Breast epithelium (tissue), 3 donors: Measurements from ENCODE around the gene TATDN2.

Experiments
- POLR2A ChIP-seq: fragments of 450-650 bp; IDR thresholded peaks from one replicate; pipeline ENCODE4 v1.6.1; 2016; ENCODE audit warnings: antibody characterized with exemption, mild to moderate bottlenecking, moderate library complexity
- POLR2AphosphoS5 ChIP-seq, 3 donors: sonication (generic); formaldehyde crosslinking; IDR thresholded peaks; one replicate each; pipeline ENCODE4 v1.6.1; 2017; ENCODE audit warnings: antibody characterized with exemption in 3 of 3
- TF ChIP-seq, protein P1 (sequence below), 3 donors: fragments of 450-650 bp; IDR thresholded peaks; one replicate each; pipeline ENCODE4 v1.5.1; 2016 to 2017; ENCODE audit warnings: antibody characterized with exemption in 3 of 3, mild to moderate bottlenecking in 3 of 3, moderate library complexity in 3 of 3

DNA sequence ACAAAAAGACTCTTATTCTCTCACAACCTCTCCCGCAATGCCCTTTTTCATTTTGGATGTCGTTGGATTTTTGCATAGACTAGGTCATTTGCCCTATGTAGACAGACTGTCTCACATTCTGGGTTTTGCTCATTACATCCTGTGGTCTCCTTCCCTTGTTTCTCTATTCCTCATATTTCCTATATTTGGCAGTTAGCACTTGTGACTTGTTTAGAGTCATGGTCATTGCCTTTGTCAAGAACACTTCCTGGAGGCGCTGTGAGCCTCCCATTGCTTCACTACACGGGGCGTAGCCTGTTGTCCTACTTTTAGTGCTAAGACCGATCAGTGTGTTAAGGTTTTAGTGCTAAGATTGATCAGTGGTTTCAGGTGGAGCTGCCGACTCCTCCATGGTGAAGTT, 16.1 kb upstream of the TATDN2 start:
- TF ChIP-seq POLR2A (no peak), POLR2AphosphoS5 (IDR thresholded peaks at IDR 0.05) (no peak)
- TF ChIP-seq, protein P1, sequence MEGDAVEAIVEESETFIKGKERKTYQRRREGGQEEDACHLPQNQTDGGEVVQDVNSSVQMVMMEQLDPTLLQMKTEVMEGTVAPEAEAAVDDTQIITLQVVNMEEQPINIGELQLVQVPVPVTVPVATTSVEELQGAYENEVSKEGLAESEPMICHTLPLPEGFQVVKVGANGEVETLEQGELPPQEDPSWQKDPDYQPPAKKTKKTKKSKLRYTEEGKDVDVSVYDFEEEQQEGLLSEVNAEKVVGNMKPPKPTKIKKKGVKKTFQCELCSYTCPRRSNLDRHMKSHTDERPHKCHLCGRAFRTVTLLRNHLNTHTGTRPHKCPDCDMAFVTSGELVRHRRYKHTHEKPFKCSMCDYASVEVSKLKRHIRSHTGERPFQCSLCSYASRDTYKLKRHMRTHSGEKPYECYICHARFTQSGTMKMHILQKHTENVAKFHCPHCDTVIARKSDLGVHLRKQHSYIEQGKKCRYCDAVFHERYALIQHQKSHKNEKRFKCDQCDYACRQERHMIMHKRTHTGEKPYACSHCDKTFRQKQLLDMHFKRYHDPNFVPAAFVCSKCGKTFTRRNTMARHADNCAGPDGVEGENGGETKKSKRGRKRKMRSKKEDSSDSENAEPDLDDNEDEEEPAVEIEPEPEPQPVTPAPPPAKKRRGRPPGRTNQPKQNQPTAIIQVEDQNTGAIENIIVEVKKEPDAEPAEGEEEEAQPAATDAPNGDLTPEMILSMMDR (IDR thresholded peaks at IDR 0.05), result no peak
